ENCODE measurements around the gene KRT37.
"Not testable (repeated sequence)": the region's sequence is repeated elsewhere in the genome, so short reads cannot be mapped to it uniquely, and the experiment has no call there.

KRT37 gene

GRCh38 chr17:41403404-41404023 lies 20.9 kb downstream of the KRT37 start:
- DNase-seq, result peak; percentile 23

DNA sequence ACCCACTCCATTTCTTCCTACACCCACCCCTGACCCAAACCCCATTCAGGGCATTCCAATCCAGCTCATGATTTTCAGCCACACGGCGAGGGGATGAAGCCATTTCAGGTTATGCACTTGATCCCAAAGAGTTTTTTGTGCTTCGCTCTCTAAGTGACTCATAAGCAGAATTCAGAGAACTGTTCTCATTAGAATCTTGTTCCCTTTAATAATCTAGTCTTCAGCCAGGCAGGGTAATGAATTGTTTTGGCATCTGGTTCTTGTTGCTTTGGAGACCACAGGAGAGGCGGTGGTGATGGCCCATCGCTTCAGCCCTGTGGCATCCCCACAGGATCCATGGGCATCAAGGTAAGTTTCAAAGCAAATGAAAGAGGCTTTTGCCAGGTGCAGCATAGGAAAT lies 22.2 kb downstream of the KRT37 start:
- no peak for DNase-seq

DNA sequence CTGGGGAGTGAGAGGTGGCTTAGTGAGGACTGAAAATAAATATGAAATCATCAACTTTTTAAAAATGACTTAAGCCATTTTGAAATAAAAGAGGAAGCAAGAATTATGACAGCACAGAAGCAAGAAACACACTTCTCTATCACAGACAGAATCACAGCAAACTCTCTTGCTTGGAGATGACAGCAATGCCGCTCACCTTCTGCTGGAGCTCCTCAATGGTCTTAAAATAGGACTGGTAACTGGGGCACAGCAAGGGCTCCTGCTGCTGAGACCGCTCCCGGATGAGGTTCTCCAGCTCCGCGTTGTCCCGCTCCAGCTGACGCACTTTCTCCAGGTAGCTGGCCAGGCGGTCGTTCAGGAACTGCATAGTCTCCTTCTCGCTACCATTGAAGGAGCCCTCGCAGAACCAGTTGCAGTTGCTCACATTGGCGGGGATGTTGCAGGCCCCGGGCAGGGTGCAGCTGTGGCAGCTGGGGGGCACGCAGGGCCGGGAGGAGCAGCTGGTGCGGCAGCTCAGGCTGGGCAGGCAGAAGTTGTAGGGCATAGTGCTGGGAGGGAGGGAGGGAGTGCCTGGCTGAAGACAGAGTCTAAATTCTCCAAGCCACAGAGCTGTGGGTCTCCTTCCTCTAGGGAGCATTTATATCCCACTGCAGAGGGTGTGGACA lies 27.3 kb downstream of the KRT37 start, which contains the start of gene KRT31:
KRT31 (minus strand) TSS at position 613 of the 665 bp plus-strand sequence; CDS start at position 544, 69 bp downstream.
- DNase-seq, result no peak

GRCh38 chr17:41396340-41396739 lies 28.0 kb downstream of the KRT37 start:
- no peak for DNase-seq

- DNase-seq, result no peak
These were observed 28.8 kb downstream of the KRT37 start for GRCh38 chr17:41395611-41396010.

DNA sequence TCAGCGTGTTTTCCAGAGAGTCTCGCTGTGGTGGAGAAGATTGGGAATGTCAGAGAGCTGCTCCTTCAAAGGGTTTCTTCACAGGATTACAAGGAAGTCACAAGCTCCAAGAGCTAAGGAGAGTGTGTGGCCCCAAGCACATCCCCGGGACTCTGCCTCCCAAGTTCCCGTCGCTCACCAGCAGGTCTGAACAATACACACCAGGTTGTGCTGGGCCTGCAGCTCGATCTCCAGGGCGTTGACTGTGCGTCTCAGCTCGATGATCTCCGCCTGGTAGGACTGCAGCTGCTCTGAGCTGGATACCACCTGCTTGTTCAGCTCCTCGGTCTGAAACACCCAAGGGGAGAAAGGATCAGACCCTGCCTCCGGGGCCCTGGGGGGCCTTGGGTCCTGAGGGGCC lies 29.3 kb downstream of the KRT37 start:
- not testable (repeated sequence) for DNase-seq

GRCh38 chr17:41394254-41394996 lies 30.0 kb downstream of the KRT37 start:
- DNase-seq, result no peak

GRCh38 chr17:41393826-41394225 lies 30.6 kb downstream of the KRT37 start:
- no peak for DNase-seq

- no peak for DNase-seq
These were observed 31.1 kb downstream of the KRT37 start for GRCh38 chr17:41393294-41393693.

DNA sequence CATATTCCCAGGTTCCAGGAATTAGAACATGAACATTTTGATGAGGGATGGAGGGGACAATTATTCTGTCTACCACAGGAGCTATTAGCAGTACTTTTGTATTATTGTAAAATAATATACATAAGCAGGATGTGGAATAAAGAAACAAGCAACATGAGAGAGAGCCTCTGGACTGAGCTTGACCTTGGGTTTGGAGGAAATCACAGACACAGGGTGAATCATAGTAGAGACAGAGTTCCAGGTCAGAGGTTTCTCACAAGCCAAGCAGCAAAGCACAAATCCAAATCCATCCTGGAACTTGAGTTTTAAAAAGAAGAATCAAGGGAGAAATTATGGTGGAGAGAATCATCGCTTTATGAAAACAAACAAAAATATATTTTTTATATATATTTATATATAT lies 32.1 kb downstream of the KRT37 start:
- no peak for DNase-seq

- DNase-seq, result no peak
These were observed 32.9 kb downstream of the KRT37 start for GRCh38 chr17:41391535-41391934.

GRCh38 chr17:41390411-41390938 lies 33.9 kb downstream of the KRT37 start:
- DNase-seq, result no peak

DNA sequence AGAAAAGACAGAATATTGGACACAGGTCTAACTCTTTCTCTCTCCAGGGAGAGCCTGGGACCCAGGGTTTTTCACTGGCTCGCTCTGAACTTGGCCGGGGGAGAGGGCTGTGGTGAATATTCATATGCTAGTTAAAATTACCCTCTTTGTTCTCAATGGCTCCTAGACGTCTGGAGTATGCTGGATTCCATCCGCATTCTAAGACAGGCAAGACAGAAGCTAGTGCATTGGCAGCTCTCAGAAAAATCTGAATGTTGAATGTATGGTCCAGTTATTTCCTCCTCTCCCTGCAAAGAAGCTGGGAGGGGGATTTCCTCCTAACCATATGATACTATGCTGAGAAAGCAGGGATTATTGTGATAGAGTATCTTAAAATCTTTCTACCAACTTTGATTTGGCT lies 36.7 kb downstream of the KRT37 start:
- DNase-seq, result no peak

- no peak for DNase-seq
These were observed 38.2 kb downstream of the KRT37 start for GRCh38 chr17:41386227-41386626.

DNA sequence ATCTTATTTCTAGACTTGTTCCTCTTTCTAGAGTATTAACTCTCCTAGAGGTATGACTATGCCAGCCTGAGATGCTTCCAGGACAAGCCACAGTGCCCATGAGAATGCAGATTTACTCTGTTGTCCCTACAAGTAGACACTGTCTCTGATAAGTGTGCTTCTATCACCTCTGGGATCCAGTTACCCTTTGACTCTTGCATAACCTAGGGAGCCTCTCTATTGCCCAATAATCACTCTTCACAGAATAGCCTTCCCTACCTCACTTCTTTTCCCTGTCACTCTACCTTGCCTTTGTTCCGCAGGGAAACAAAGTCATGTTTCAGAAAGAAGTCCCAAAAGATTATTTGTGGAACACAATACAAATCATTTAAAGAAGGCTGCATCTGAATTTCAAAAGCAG lies 40.7 kb downstream of the KRT37 start:
- DNase-seq, result no peak

GRCh38 chr17:41382394-41382793 lies 42.0 kb downstream of the KRT37 start:
- no peak for DNase-seq

GRCh38 chr17:41381943-41382342 lies 42.4 kb downstream of the KRT37 start, which contains the start of gene KRT34:
KRT34 (minus strand) TSS chr17:41382306; CDS start chr17:41382246, 60 bp downstream.
- not testable (repeated sequence) for DNase-seq

DNA sequence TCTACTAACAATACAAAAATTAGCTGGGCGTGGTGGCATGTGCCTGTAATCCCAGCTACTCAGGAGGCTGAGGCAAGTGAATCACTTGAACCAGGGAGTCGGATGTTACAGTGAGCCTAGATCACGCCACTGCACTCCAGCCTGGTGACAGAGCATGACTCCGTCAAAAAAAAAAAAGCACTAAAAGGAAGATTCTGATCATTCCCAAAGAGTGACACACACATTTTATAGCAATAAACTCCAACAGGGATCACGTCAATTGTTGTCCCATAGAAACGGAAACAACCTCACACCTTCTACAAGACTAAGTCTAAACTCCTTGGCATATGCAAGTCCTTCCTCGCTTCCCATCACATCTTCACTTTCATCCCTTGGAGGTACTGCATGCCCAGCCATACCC lies 44.3 kb downstream of the KRT37 start:
- DNase-seq, result not testable (repeated sequence)

DNA sequence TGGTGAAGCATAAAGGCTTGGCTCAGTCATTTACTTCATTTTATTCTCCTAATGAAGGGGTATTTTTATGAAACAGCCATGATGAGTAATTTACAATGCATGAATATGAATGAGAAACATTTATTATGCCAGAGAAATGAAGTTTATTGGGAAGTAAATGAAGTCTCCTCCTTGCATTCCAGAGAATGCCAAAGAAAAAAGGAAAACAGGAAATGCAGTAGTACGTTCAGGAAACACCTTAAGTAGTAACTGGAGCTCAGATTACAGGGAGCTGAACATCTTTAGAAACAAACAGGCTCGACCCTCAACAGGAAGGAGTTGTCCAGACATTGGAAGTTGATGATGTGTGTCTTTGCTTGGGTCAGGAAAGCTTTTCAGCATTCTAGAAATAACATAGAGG lies 46.8 kb downstream of the KRT37 start:
- no peak for DNase-seq
